HEK293 (cell line): Measurements from ENCODE around the gene QSOX1.

Experiments
- INSM2 ChIP-seq: fragments of 450-650 bp; formaldehyde crosslinking; IDR thresholded peaks from 2 replicates; pipeline ENCODE4 v1.5.1; 2016; ENCODE audit warnings: missing biosample characterization, missing genetic modification characterization
- KLF16 ChIP-seq: fragments of 450-650 bp; formaldehyde crosslinking; IDR thresholded peaks from 2 replicates; pipeline ENCODE4 v1.5.1; 2017; ENCODE audit warnings: missing biosample characterization, missing genetic modification characterization
- PRDM1 ChIP-seq: fragments of 450-650 bp; formaldehyde crosslinking; IDR thresholded peaks from 2 replicates; pipeline ENCODE4; 2016; ENCODE audit warnings: missing biosample characterization, missing genetic modification characterization
- SCRT2 ChIP-seq: fragments of 450-650 bp; formaldehyde crosslinking; IDR thresholded peaks from 2 replicates; pipeline ENCODE4 v1.5.1; 2016; ENCODE audit warnings: missing biosample characterization, missing genetic modification characterization
- SP3 ChIP-seq: fragments of 450-650 bp; formaldehyde crosslinking; IDR thresholded peaks from 2 replicates; pipeline ENCODE4 v1.5.1; 2016; ENCODE audit warnings: missing biosample characterization, missing genetic modification characterization
- ZBTB44 ChIP-seq: fragments of 450-650 bp; IDR thresholded peaks from 2 replicates; pipeline ENCODE4 v1.5.1; 2018; ENCODE audit warnings: missing biosample characterization, mild to moderate bottlenecking, missing genetic modification characterization
- ZFHX2 ChIP-seq: fragments of 450-650 bp; formaldehyde crosslinking; conservative IDR thresholded peaks from 2 replicates; pipeline ENCODE4 v1.5.1; 2016; ENCODE audit warnings: missing biosample characterization, missing genetic modification characterization
- ZNF175 ChIP-seq: fragments of 450-650 bp; formaldehyde crosslinking; IDR thresholded peaks from 2 replicates; pipeline ENCODE4 v1.5.1; 2016; ENCODE audit warnings: missing biosample characterization, missing genetic modification characterization
- ZNF19 ChIP-seq: fragments of 450-650 bp; formaldehyde crosslinking; IDR thresholded peaks from 2 replicates; pipeline ENCODE4; 2016; ENCODE audit warnings: missing biosample characterization, missing genetic modification characterization, low read depth
- ZNF2 ChIP-seq: fragments of 450-650 bp; formaldehyde crosslinking; IDR thresholded peaks from 2 replicates; pipeline ENCODE4 v1.5.1; 2016; ENCODE audit warnings: missing biosample characterization, missing genetic modification characterization
- ZNF266 ChIP-seq: fragments of 450-650 bp; formaldehyde crosslinking; IDR thresholded peaks from 2 replicates; pipeline ENCODE4 v1.5.1; 2016; ENCODE audit warnings: missing biosample characterization, missing genetic modification characterization, low read depth
- ZNF274 ChIP-seq, 2 experiments: fragments of 200-500 bp in 1 of 2; fragments of 450-650 bp in 1 of 2; sonication (Bioruptor generic) in 1 of 2; formaldehyde crosslinking in 1 of 2; IDR thresholded peaks; 2 replicates each; pipeline versions ENCODE4 v1.5.1 to v1.6.1; 2014 to 2016; ENCODE audit warnings: borderline replicate concordance in 1 of 2, inconsistent platforms in 1 of 2, low read length in 1 of 2, missing biosample characterization in 1 of 2, missing genetic modification characterization in 1 of 2
- ZNF280C ChIP-seq: fragments of 450-650 bp; formaldehyde crosslinking; IDR thresholded peaks from 2 replicates; pipeline ENCODE4 v1.5.1; 2016; ENCODE audit warnings: missing biosample characterization, missing genetic modification characterization
- ZNF341 ChIP-seq: fragments of 450-650 bp; formaldehyde crosslinking; IDR thresholded peaks from 2 replicates; pipeline ENCODE4; 2016; ENCODE audit warnings: low read depth, missing biosample characterization, missing genetic modification characterization
- ZNF423 ChIP-seq: fragments of 450-650 bp; formaldehyde crosslinking; IDR thresholded peaks from 2 replicates; pipeline ENCODE4 v1.5.1; 2016; ENCODE audit warnings: missing biosample characterization, missing genetic modification characterization
- ZNF501 ChIP-seq: fragments of 450-650 bp; formaldehyde crosslinking; IDR thresholded peaks from 2 replicates; pipeline ENCODE4 v1.5.1; 2016; ENCODE audit warnings: missing biosample characterization, missing genetic modification characterization
- ZNF521 ChIP-seq: fragments of 450-650 bp; formaldehyde crosslinking; IDR thresholded peaks from 2 replicates; pipeline ENCODE4 v1.5.1; 2017; ENCODE audit warnings: missing biosample characterization, mild to moderate bottlenecking, missing genetic modification characterization
- ZNF555 ChIP-seq: fragments of 450-650 bp; formaldehyde crosslinking; conservative IDR thresholded peaks from 2 replicates; pipeline ENCODE4 v1.5.1; 2017; ENCODE audit warnings: missing biosample characterization, mild to moderate bottlenecking, missing genetic modification characterization, inconsistent platforms
- ZNF596 ChIP-seq: fragments of 450-650 bp; IDR thresholded peaks from 2 replicates; pipeline ENCODE4 v1.5.0; 2018; ENCODE audit warnings: missing biosample characterization, mild to moderate bottlenecking, missing genetic modification characterization, moderate library complexity
- ZNF610 ChIP-seq: fragments of 450-650 bp; formaldehyde crosslinking; IDR thresholded peaks from 2 replicates; pipeline ENCODE4 v1.5.1; 2016; ENCODE audit warnings: missing biosample characterization, missing genetic modification characterization, borderline replicate concordance
- ZNF654 ChIP-seq: fragments of 450-650 bp; formaldehyde crosslinking; IDR thresholded peaks from 2 replicates; pipeline ENCODE4 v1.5.1; 2016; ENCODE audit warnings: low read depth, missing biosample characterization, missing genetic modification characterization
- ZNF658 ChIP-seq: fragments of 450-650 bp; formaldehyde crosslinking; IDR thresholded peaks from 2 replicates; pipeline ENCODE4; 2016; ENCODE audit warnings: missing biosample characterization, missing genetic modification characterization
- ZNF747 ChIP-seq: fragments of 450-650 bp; formaldehyde crosslinking; IDR thresholded peaks from 2 replicates; pipeline ENCODE4 v1.5.1; 2016; ENCODE audit warnings: missing biosample characterization, missing genetic modification characterization
- ZNF768 ChIP-seq: fragments of 450-650 bp; formaldehyde crosslinking; IDR thresholded peaks from 2 replicates; pipeline ENCODE4 v1.5.1; 2018; ENCODE audit warnings: missing biosample characterization, mild to moderate bottlenecking, missing genetic modification characterization
- ZNF785 ChIP-seq: fragments of 450-650 bp; formaldehyde crosslinking; IDR thresholded peaks from 2 replicates; pipeline ENCODE4 v1.5.1; 2016; ENCODE audit warnings: missing biosample characterization, missing genetic modification characterization
- ZNF791 ChIP-seq: fragments of 450-650 bp; formaldehyde crosslinking; IDR thresholded peaks from 2 replicates; pipeline ENCODE4 v1.5.1; 2016; ENCODE audit warnings: missing biosample characterization, missing genetic modification characterization
- ZNF830 ChIP-seq: fragments of 450-650 bp; IDR thresholded peaks from 2 replicates; pipeline ENCODE4 v1.5.0; 2018; ENCODE audit warnings: missing biosample characterization, missing genetic modification characterization, low read depth, mild to moderate bottlenecking, moderate library complexity
- ZSCAN23 ChIP-seq: fragments of 450-650 bp; formaldehyde crosslinking; IDR thresholded peaks from 2 replicates; pipeline ENCODE4 v1.5.1; 2016; ENCODE audit warnings: missing biosample characterization, missing genetic modification characterization
- ZSCAN5A ChIP-seq: fragments of 450-650 bp; formaldehyde crosslinking; IDR thresholded peaks from 2 replicates; pipeline ENCODE4 v1.5.1; 2016; ENCODE audit warnings: missing biosample characterization, missing genetic modification characterization
- TF ChIP-seq, protein P1 (sequence below): fragments of 450-650 bp; formaldehyde crosslinking; IDR thresholded peaks from 2 replicates; pipeline ENCODE4 v1.5.1; 2017; ENCODE audit warnings: missing biosample characterization, mild to moderate bottlenecking, missing genetic modification characterization, moderate library complexity

The QSOX1 gene

DNA sequence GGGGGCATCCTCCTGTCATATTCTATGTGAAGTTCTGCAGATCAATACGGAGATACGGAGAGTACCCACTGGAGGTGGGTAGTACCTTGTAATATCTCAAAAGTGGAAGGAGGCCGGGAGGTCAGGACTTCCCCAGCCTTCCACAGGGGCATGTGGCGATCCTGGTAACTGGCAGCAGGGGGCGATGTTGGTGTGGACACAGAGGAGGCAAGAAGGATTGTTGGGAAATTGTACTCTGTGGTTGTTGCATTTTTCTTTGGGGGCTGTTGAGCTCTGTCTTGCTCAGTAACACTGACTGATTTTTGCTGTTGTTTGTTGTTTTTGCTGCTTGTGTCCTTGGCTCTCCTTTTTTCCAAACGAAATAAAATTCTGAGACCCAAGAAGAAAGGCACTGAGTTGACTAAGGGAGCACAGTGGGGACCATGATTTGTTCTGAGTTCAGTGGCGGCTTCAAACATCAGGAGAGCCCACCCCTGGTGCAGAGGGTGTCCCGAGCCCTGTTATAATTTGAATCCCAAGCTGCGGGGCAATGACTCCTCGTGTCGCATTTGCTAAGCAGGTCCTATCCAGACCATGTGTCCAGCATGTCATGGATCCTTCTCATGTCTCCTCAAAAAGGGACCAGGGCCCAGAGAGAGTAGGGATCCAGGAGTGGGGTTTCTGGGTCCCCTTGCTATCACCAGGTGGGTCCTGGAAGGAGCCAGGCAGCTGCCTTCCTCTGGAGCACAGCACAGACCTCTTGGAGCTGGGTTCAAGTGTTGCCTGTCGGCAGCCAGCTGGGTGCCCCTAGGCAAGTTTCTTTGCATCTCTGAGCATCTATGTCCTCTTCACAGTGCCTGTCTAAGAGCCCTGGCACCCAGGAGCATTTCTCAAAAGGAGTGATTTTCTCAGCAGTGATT, 98.2 kb downstream of the QSOX1 start (continued):
- TF ChIP-seq, protein P1, sequence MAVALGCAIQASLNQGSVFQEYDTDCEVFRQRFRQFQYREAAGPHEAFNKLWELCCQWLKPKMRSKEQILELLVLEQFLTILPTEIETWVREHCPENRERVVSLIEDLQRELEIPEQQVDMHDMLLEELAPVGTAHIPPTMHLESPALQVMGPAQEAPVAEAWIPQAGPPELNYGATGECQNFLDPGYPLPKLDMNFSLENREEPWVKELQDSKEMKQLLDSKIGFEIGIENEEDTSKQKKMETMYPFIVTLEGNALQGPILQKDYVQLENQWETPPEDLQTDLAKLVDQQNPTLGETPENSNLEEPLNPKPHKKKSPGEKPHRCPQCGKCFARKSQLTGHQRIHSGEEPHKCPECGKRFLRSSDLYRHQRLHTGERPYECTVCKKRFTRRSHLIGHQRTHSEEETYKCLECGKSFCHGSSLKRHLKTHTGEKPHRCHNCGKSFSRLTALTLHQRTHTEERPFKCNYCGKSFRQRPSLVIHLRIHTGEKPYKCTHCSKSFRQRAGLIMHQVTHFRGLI (tag by site-specific recombination) = no peak
- TF ChIP-seq KLF16 (tag by site-specific recombination) = no peak
- TF ChIP-seq ZNF747 (tag by site-specific recombination) = no peak
- no peak for TF ChIP-seq ZNF610
- TF ChIP-seq ZNF175 (tag by site-specific recombination) = no peak
- TF ChIP-seq ZSCAN23 (tag by site-specific recombination) = no peak
- TF ChIP-seq ZNF596 (tag by site-specific recombination) = no peak
- TF ChIP-seq ZNF280C (tag by site-specific recombination) = no peak
- no peak for TF ChIP-seq ZSCAN5A (tag by site-specific recombination)
- no peak for TF ChIP-seq INSM2
- no peak for TF ChIP-seq PRDM1 (tag by site-specific recombination)
- TF ChIP-seq ZNF501 (tag by site-specific recombination) = 0 out of 2 replicates have a peak, but pooled peaks have one; percentile 35
- peak; percentile 99 for TF ChIP-seq ZNF2 (tag by site-specific recombination)
- TF ChIP-seq ZNF555 (tag by site-specific recombination) = no peak
- no peak for TF ChIP-seq ZNF791 (tag by site-specific recombination)
- no peak for TF ChIP-seq ZNF830 (tag by site-specific recombination)
- TF ChIP-seq ZNF785 = no peak
- no peak for TF ChIP-seq SP3 (tag by site-specific recombination)
- peak; percentile 94 for TF ChIP-seq ZNF654
- TF ChIP-seq ZNF266 = no peak
- TF ChIP-seq ZNF19 (tag by site-specific recombination) = no peak
- no peak for TF ChIP-seq ZNF274 (IDR thresholded peaks at IDR 0.05; ENCODE audit: low read length)
- TF ChIP-seq ZNF274 (tag by site-specific recombination; IDR thresholded peaks at IDR 0.05; ENCODE audit: borderline replicate concordance) = no peak
- TF ChIP-seq ZNF423 = no peak
- TF ChIP-seq ZBTB44 (tag by site-specific recombination) = peak; percentile 51; the same call in 1 of the 2 replicates
- TF ChIP-seq ZNF768 (tag by site-specific recombination) = no peak
- no peak for TF ChIP-seq ZFHX2 (tag by site-specific recombination)
- TF ChIP-seq ZNF341 = no peak
- no peak for TF ChIP-seq ZNF521 (tag by site-specific recombination)
- TF ChIP-seq SCRT2 (tag by site-specific recombination) = peak; percentile 39; the same call in 1 of the 2 replicates
- TF ChIP-seq ZNF658 (tag by site-specific recombination) = no peak
